ENCODE results near the gene RBM19.

GRCh38 chr12:113935459-113935858 is 30.7 kb downstream of the RBM19 start:
- no peak for TF ChIP-seq CTCF (conservative IDR thresholded peaks at IDR 0.05)
- no peak for TF ChIP-seq ZFX (IDR thresholded peaks at IDR 0.05)
